Tibial artery (tissue), 4 donors: ENCODE results near the gene FOXA3.

ENCODE experiments used
- DNase-seq, 2 donors: peaks; one replicate each; pipeline ENCODE4 v3.0.0-alpha.2; 2019
- H3K27ac ChIP-seq, 2 donors: fragments of 200-600 bp; sonication (generic) in 1 of 2; 1 replicate in 1 of 2; 2 replicates in 1 of 2; pipeline ENCODE4 v1.5.1; 2018 to 2019; ENCODE audit warnings: mild to moderate bottlenecking in 1 of 2
- H3K27me3 ChIP-seq, 2 donors: fragments of 200-600 bp; sonication (generic) in 1 of 2; one replicate each; pipeline versions ENCODE4 v1.5.1 to v1.6.0; 2016 to 2019
- H3K36me3 ChIP-seq, 3 donors: fragments of 200-600 bp; sonication (generic) in 2 of 3; one replicate each; pipeline ENCODE4 v1.5.1; 2016 to 2019; ENCODE audit warnings: mild to moderate bottlenecking in 2 of 3
- H3K4me1 ChIP-seq, 4 donors: fragments of 200-600 bp; sonication (generic) in 2 of 4; 1 replicate in 3 of 4; 2 replicates in 1 of 4; pipeline ENCODE4 v1.5.1; 2016 to 2019
- H3K4me3 ChIP-seq, 2 donors: fragments of 200-600 bp; sonication (generic) in 1 of 2; 1 replicate in 1 of 2; 2 replicates in 1 of 2; pipeline ENCODE4 v1.5.1; 2018 to 2019; ENCODE audit warnings: mild to moderate bottlenecking in 2 of 2
- H3K9me3 ChIP-seq, 3 donors: fragments of 200-600 bp; sonication (generic) in 1 of 3; one replicate each; pipeline ENCODE4 v1.5.1; 2016 to 2019
- intact Hi-C: fragments of 100-400 bp; cut with DNase I; formaldehyde crosslinking; loops from one replicate; pipeline ENCODE4 v1.15.0; 2023; ENCODE audit warnings: low total_unique reads
- TF ChIP-seq, protein P1 (sequence below), 2 experiments: fragments of 200-600 bp in 1 of 2; fragments of 450-650 bp in 1 of 2; IDR thresholded peaks; one replicate each; pipeline ENCODE4 v1.5.1; 2017 to 2019; ENCODE audit warnings: antibody characterized with exemption in 2 of 2, mild to moderate bottlenecking in 1 of 2, moderate library complexity in 1 of 2

The FOXA3 gene

DNA sequence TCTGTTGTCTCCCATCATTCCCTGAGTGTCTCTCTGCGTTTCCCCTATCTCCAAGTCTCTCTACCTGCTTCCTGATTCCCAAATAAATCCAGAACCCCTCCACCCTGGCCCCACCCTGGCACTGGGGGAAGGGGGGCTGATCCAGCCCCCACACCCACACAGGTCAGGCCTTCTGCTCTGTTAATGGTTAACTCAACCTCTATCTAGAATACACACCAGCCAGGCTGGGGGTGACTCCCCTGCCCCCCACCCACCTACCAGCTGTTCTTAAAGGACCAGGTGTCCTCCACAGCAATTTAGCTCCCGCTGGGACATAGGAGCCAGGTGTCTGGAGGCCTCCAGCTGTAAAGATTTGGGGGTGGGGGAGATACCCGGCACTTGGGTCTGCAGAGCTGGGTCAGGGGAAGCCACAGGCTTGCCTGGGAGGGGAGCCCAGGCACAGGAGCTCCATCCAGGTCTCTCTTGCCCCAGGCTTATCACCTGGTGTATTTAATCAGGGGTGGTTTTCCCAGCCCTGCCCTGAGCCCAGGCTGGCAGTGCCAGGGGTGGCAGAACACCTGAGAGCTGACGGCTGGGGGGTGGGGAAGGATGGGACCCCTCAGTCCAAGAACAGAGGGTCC, 17.9 kb downstream of the FOXA3 start:
- intact Hi-C loops = loop anchor here (2.0 to 10.0 kb wide), 3 partner anchors 39 to 133 kb away; partner anchors contain the start of gene RSPH6A
- H3K4me3 ChIP-seq = no peak overlapping the region
- TF ChIP-seq, protein P1, sequence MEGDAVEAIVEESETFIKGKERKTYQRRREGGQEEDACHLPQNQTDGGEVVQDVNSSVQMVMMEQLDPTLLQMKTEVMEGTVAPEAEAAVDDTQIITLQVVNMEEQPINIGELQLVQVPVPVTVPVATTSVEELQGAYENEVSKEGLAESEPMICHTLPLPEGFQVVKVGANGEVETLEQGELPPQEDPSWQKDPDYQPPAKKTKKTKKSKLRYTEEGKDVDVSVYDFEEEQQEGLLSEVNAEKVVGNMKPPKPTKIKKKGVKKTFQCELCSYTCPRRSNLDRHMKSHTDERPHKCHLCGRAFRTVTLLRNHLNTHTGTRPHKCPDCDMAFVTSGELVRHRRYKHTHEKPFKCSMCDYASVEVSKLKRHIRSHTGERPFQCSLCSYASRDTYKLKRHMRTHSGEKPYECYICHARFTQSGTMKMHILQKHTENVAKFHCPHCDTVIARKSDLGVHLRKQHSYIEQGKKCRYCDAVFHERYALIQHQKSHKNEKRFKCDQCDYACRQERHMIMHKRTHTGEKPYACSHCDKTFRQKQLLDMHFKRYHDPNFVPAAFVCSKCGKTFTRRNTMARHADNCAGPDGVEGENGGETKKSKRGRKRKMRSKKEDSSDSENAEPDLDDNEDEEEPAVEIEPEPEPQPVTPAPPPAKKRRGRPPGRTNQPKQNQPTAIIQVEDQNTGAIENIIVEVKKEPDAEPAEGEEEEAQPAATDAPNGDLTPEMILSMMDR (IDR thresholded peaks at IDR 0.05) = no peak
- no peaks in the 10 kb centered on the region for H3K27me3 ChIP-seq
- H3K4me1 ChIP-seq = peaks cover 3 to 57% (median 39%) of the 10 kb centered on the region in 4 donors
- DNase-seq = no peak
- no peak overlapping the region for H3K27ac ChIP-seq
- no peaks in the 10 kb centered on the region for H3K9me3 ChIP-seq
- H3K36me3 ChIP-seq = peaks cover 5 to 14% (median 13%) of the 10 kb centered on the region in 3 donors

DNA sequence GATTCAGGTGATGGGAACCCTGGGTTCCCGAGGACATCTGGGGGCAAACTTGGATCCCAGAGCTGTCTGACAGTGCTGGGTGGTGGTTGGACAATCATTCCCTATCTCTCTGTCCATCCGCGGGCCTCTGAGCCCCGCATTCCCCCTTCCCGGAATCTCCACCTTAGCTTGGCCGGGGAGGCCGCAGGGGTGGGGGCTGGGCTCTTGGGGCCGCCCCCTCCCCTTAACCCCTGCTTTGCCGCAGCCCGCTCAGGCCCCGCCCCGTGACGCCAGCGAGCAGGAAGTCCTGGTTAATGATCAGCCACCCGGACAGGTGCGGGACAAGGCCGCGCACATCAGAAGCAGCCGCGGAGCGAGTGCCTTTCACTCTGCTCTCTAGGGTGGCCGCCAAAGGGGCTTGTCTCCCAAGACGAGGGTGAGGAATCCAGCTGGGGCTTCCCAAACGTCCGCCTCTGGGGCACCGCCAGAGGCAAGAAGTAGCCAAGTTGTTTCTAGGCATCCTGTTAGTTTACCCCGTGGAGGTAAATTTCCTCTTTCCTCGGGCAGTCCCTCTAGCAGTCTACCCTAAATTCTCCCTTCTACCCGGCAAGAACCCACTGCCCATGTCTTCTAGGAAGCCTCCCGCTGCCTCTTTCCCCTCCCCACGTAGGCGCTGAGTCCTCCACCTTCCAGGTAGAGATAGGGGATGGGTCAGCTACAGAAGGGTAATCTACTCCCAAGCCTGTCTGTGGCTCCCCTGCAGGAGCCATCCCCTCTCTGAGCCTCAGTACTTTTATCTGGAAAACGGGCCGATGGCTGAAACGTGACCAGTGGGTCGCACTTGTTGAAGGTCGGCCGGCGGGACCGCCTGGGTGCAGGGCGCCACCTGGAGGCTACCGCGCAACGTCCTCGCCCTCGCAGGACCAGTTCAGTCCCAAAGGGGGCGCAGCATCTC, 18.8 kb downstream of the FOXA3 start:
- Histone ChIP-seq H3K4me1 (peaks cover 3 to 51% (median 38%) of the 10 kb centered on the region in 4 donors), H3K4me3 (peak overlapping the region in 1 of 2 donors; percentile 90), H3K9me3 (no peaks in the 10 kb centered on the region), H3K36me3 (peaks cover 5 to 14% (median 13%) of the 10 kb centered on the region in 3 donors), H3K27me3 (no peaks in the 10 kb centered on the region), H3K27ac (no peak overlapping the region)
- TF ChIP-seq, protein P1 (IDR thresholded peaks at IDR 0.05) = peak; percentile 76 to 87
- intact Hi-C loops = loop anchor here (5.0 to 10.0 kb wide), 2 partner anchors 66 to 132 kb away; partner anchors contain the start of gene RSPH6A
- peak; percentile 78 to 85 for DNase-seq

DNA sequence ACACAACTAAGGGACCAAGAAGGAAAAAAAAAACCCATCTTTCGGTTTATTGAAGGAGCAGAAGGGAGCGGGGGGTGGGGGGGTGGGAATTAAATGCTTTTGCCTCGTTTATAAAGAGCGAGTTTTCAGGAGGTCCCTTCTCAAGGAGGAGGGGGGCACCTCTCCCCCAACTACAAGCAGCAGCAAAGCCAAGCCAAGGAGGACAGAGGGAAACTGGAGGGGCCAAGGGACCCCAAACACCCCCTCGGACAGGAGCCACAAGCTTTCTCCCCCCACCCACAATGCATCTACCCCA, 19.4 kb downstream of the FOXA3 start:
- H3K27me3 ChIP-seq = no peaks in the 10 kb centered on the region
- H3K36me3 ChIP-seq = peaks cover 5 to 14% (median 13%) of the 10 kb centered on the region in 3 donors
- no peak overlapping the region for H3K27ac ChIP-seq
- H3K9me3 ChIP-seq = no peaks in the 10 kb centered on the region
- intact Hi-C loops = loop anchor here (5.0 to 10.0 kb wide), 2 partner anchors 66 to 131 kb away; partner anchors contain the start of gene RSPH6A
- DNase-seq = no peak
- TF ChIP-seq, protein P1 (IDR thresholded peaks at IDR 0.05) = no peak
- peaks cover 3 to 49% (median 38%) of the 10 kb centered on the region in 4 donors for H3K4me1 ChIP-seq
- peak overlapping the region in 1 of 2 donors; percentile 90 for H3K4me3 ChIP-seq

DNA sequence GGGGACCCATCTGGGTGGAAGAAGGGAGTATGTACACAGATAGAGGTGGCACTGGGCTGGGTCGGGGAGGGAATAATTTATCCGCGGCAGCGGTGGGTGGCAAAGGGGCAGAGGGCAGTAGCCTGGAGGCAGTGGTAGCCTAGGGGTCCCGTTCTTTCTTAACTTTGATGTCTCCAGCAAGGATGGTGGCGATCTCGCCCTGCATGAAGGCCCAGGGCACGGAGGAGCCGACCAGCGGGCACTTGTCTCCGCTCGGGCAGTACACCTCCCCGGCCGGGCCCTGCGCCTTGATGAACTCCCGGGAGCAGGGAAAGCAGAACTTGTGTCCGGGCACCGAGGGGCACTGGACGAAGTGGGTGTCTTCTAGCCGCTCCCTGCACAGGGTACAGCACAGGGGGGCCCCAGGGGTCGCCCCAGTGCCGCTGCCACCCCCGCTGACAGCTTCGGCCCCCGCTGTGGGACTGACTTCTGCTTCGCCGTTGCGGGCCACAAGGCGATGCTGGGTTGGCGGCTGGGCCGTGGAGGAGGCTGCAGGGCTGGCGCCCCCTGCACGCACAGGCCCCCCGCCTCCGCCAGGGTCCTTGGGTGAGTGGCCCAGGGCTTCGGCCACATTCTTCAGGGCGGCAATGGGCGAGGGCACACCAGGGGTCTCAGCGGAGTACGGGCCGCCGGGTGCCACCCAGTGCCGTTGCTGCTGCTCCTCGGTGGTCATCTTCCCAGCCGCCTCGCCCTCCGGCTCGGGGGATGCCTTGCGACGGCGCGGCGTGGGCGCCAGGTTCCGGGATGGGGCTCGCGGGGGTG, 20.0 kb downstream of the FOXA3 start:
- peak overlapping the region in 1 of 2 donors; percentile 90 for H3K4me3 ChIP-seq
- peaks cover 5 to 14% (median 13%) of the 10 kb centered on the region in 3 donors for H3K36me3 ChIP-seq
- no peaks in the 10 kb centered on the region for H3K9me3 ChIP-seq
- intact Hi-C loops = loop anchor here (5.0 to 10.0 kb wide), 2 partner anchors 67 to 131 kb away; partner anchors contain the start of gene RSPH6A
- DNase-seq = no peak
- TF ChIP-seq, protein P1 (IDR thresholded peaks at IDR 0.05) = no peak
- H3K27ac ChIP-seq = no peak overlapping the region
- no peaks in the 10 kb centered on the region for H3K27me3 ChIP-seq
- peaks cover 3 to 45% (median 38%) of the 10 kb centered on the region in 4 donors for H3K4me1 ChIP-seq
